H1 (cell line): ENCODE measurements around the gene CAPZA2. TPM values are rescaled to one million over a fixed set of nuclear protein-coding genes. Genes with fewer than 3 reads are reported as not detected.

Experiments
- CTCF ChIA-PET: fragments of 300-600 bp; sonication (Branson Sonifier 250); formaldehyde crosslinking; loops from one replicate; lab custom pipeline; 2021; ENCODE audit not compliant: partially characterized antibody; lab: Charles Lee
- POLR2A ChIA-PET: fragments of 300-600 bp; sonication (Branson Sonifier 250); formaldehyde crosslinking; loops from one replicate; lab custom pipeline; 2021; ENCODE audit warnings: inconsistent platforms; ENCODE audit not compliant: partially characterized antibody; lab: Charles Lee
- DNase-seq, 2 experiments: peaks; one replicate each; pipeline versions ENCODE4 v3.0.0 to v3.0.0-alpha.2; 2010 to 2022; ENCODE audit warnings: low spot score in 2 of 2, low read depth in 1 of 2, mixed read lengths in 1 of 2
- FAIRE-seq: peaks from 2 replicates; lab custom pipeline; 2011; peaks lifted over from hg19 to GRCh38; lab: Jason Lieb, UNC
- H2AFZ ChIP-seq: 2 replicates; pipeline ENCODE4 v1.8.1; 2012; ENCODE audit warnings: low read length, inconsistent platforms
- H2AK5ac ChIP-seq: 2 replicates; pipeline ENCODE4 v1.6.1; 2013; ENCODE audit warnings: low read depth, low read length
- H2BK120ac ChIP-seq: replicated peaks from 2 replicates; pipeline ENCODE3; 2013; ENCODE audit warnings: low read depth, low read length, inconsistent platforms
- H2BK12ac ChIP-seq: 2 replicates; pipeline ENCODE4 v1.6.1; 2013; ENCODE audit warnings: low read depth, low read length
- H2BK15ac ChIP-seq: 2 replicates; pipeline ENCODE4 v1.6.1; 2013; ENCODE audit warnings: low read length
- H2BK20ac ChIP-seq: 2 replicates; pipeline ENCODE4 v1.6.1; 2013; ENCODE audit warnings: low read length
- H2BK5ac ChIP-seq: 2 replicates; pipeline ENCODE4 v1.6.1; 2013; ENCODE audit warnings: low read depth, low read length
- H3K14ac ChIP-seq: 2 replicates; pipeline ENCODE4 v1.6.1; 2013; ENCODE audit warnings: inconsistent platforms; ENCODE audit not compliant: insufficient read length
- H3K18ac ChIP-seq: 2 replicates; pipeline ENCODE4 v1.6.1; 2013; ENCODE audit warnings: low read length; ENCODE audit errors: extremely low read depth
- H3K23ac ChIP-seq: 2 replicates; pipeline ENCODE4 v1.6.1; 2013; ENCODE audit warnings: inconsistent platforms; ENCODE audit not compliant: insufficient read length
- H3K23me2 ChIP-seq: 2 replicates; pipeline ENCODE4 v1.6.1; 2013; ENCODE audit warnings: low read depth, low read length
- H3K27ac ChIP-seq: 2 replicates; pipeline ENCODE4 v1.6.1; 2011; ENCODE audit warnings: low read depth, low read length, inconsistent platforms
- H3K27me3 ChIP-seq, 4 experiments: replicated peaks in 1 of 4; 1 replicate in 1 of 4; 2 replicates in 3 of 4; pipeline versions ENCODE4 v1.6.1 to v1.8.1; 2011 to 2013; ENCODE audit warnings: low read length in 3 of 4, mild to moderate bottlenecking in 3 of 4, inconsistent platforms in 2 of 4, mixed read lengths in 2 of 4, moderate library complexity in 1 of 4; ENCODE audit not compliant: control insufficient read depth in 3 of 4, insufficient read depth in 3 of 4; ENCODE audit errors: extremely low read depth in 1 of 4
- H3K36me3 ChIP-seq, 4 experiments: 2 replicates each; pipeline versions ENCODE4 v1.6.1 to v1.8.1; 2011 to 2013; ENCODE audit warnings: mild to moderate bottlenecking in 4 of 4, low read length in 3 of 4, moderate library complexity in 2 of 4, control low read depth in 1 of 4, inconsistent platforms in 1 of 4; ENCODE audit not compliant: insufficient read depth in 4 of 4, control insufficient read depth in 2 of 4
- H3K4ac ChIP-seq: replicated peaks from 2 replicates; pipeline ENCODE3; 2013; ENCODE audit warnings: low read length, low read depth, mixed read lengths, inconsistent platforms; ENCODE audit not compliant: insufficient read length
- H3K4me1 ChIP-seq, 4 experiments: replicated peaks in 1 of 4; 1 replicate in 1 of 4; 2 replicates in 3 of 4; pipeline versions ENCODE4 v1.6.1 to v1.8.1; 2011 to 2013; ENCODE audit warnings: low read length in 3 of 4, inconsistent platforms in 2 of 4, mixed read lengths in 1 of 4; ENCODE audit not compliant: insufficient read depth in 4 of 4, control insufficient read depth in 3 of 4
- H3K4me2 ChIP-seq, 2 experiments: 2 replicates each; pipeline versions ENCODE4 v1.6.1 to v1.8.1; 2011 to 2013; ENCODE audit warnings: low read depth in 2 of 2, low read length in 2 of 2, control low read depth in 1 of 2, inconsistent platforms in 1 of 2, mild to moderate bottlenecking in 1 of 2; ENCODE audit not compliant: insufficient read depth in 1 of 2
- H3K4me3 ChIP-seq, 4 experiments: fragments of 200-600, 300-600 bp in 1 of 4; sonication (generic), shearing (Covaris generic), sonication (Bioruptor Twin) in 1 of 4; 2 replicates each; pipeline versions ENCODE4 v1.5.1 to v1.8.1; 2011 to 2016; ENCODE audit warnings: low read length in 4 of 4, low read depth in 3 of 4, control low read depth in 2 of 4, inconsistent platforms in 2 of 4, mild to moderate bottlenecking in 2 of 4, mixed read lengths in 1 of 4, moderate library complexity in 1 of 4; ENCODE audit not compliant: insufficient read depth in 2 of 4; ENCODE audit errors: extremely low read depth in 1 of 4
- H3K56ac ChIP-seq: replicated peaks from 2 replicates; pipeline ENCODE3; 2013; ENCODE audit warnings: low read depth, mild to moderate bottlenecking, mixed read lengths, low read length, inconsistent platforms; ENCODE audit not compliant: insufficient read length
- H3K79me1 ChIP-seq: 2 replicates; pipeline ENCODE4 v1.6.1; 2013; ENCODE audit warnings: low read depth, low read length, control low read depth
- H3K79me2 ChIP-seq, 2 experiments: 2 replicates each; pipeline versions ENCODE4 v1.6.1 to v1.8.1; 2012 to 2013; ENCODE audit warnings: low read length in 2 of 2, mild to moderate bottlenecking in 2 of 2, inconsistent platforms in 1 of 2; ENCODE audit not compliant: insufficient read depth in 2 of 2, control insufficient read depth in 1 of 2
- H3K9ac ChIP-seq, 4 experiments: replicated peaks in 1 of 4; 1 replicate in 1 of 4; 2 replicates in 3 of 4; pipeline versions ENCODE4 v1.6.1 to v1.8.1; 2011 to 2013; ENCODE audit warnings: low read depth in 3 of 4, low read length in 3 of 4, control low read depth in 2 of 4, mild to moderate bottlenecking in 2 of 4, moderate library complexity in 2 of 4, inconsistent platforms in 1 of 4; ENCODE audit errors: extremely low read depth in 1 of 4
- H3K9me3 ChIP-seq, 2 experiments: 2 replicates each; pipeline versions ENCODE4 v1.6.1 to v1.8.1; 2012 to 2013; ENCODE audit warnings: mild to moderate bottlenecking in 2 of 2, moderate library complexity in 2 of 2, control low read depth in 1 of 2, inconsistent platforms in 1 of 2, low read depth in 1 of 2, low read length in 1 of 2, mixed read lengths in 1 of 2; ENCODE audit not compliant: insufficient read depth in 2 of 2
- H4K20me1 ChIP-seq, 2 experiments: replicated peaks in 1 of 2; 2 replicates each; pipeline versions ENCODE3 to v1.8.1; 2011 to 2013; ENCODE audit warnings: inconsistent platforms in 2 of 2, low read length in 2 of 2, mild to moderate bottlenecking in 1 of 2; ENCODE audit not compliant: insufficient read depth in 2 of 2, control insufficient read depth in 1 of 2
- H4K5ac ChIP-seq: 2 replicates; pipeline ENCODE4 v1.6.1; 2013; ENCODE audit warnings: low read length, low read depth, mixed read lengths, inconsistent platforms; ENCODE audit not compliant: insufficient read length
- H4K8ac ChIP-seq: 2 replicates; pipeline ENCODE4 v1.8.0; 2013; ENCODE audit warnings: mild to moderate bottlenecking, moderate library complexity, low read length, inconsistent platforms; ENCODE audit not compliant: insufficient read depth; ENCODE audit errors: extremely low read depth
- H4K91ac ChIP-seq: replicated peaks from 2 replicates; pipeline ENCODE3; 2013; ENCODE audit warnings: low read length, mixed read lengths, inconsistent platforms; ENCODE audit not compliant: insufficient read length
- BCL11A ChIP-seq, 2 experiments: IDR thresholded peaks; one replicate each; pipeline ENCODE4 v1.6.1; 2011; ENCODE audit warnings: low read depth in 2 of 2, low read length in 2 of 2, mild to moderate bottlenecking in 2 of 2
- CHD2 ChIP-seq: IDR thresholded peaks from 2 replicates; pipeline ENCODE4 v1.6.1; 2012; ENCODE audit warnings: low read length, improper control_type of control experiment
- GTF2F1 ChIP-seq: IDR thresholded peaks from 2 replicates; pipeline ENCODE4 v1.6.1; 2012; ENCODE audit warnings: low read depth, low read length, improper control_type of control experiment, borderline replicate concordance
- JUN ChIP-seq: IDR thresholded peaks from 2 replicates; pipeline ENCODE4 v1.6.1; 2011; ENCODE audit warnings: low read depth, mild to moderate bottlenecking, improper control_type of control experiment, low read length
- JUND ChIP-seq: IDR thresholded peaks from 2 replicates; pipeline ENCODE4 v1.6.1; 2011; ENCODE audit warnings: mild to moderate bottlenecking, improper control_type of control experiment, low read length
- NANOG ChIP-seq: IDR thresholded peaks from 2 replicates; pipeline ENCODE4 v1.6.1; 2011; ENCODE audit warnings: low read length, low read depth, mild to moderate bottlenecking, inconsistent platforms; ENCODE audit not compliant: insufficient read depth, poor library complexity, severe bottlenecking
- NRF1 ChIP-seq: IDR thresholded peaks from 2 replicates; pipeline ENCODE4 v1.6.1; 2011; ENCODE audit warnings: mild to moderate bottlenecking, low read depth, low read length, improper control_type of control experiment
- POLR2A ChIP-seq, 2 experiments: IDR thresholded peaks; 1 replicate in 1 of 2; 2 replicates in 1 of 2; pipeline ENCODE4 v1.6.1; 2011; ENCODE audit warnings: low read depth in 2 of 2, low read length in 2 of 2, mild to moderate bottlenecking in 2 of 2; ENCODE audit errors: control extremely low read depth in 1 of 2
- RFX5 ChIP-seq: IDR thresholded peaks from 2 replicates; pipeline ENCODE4 v1.6.1; 2011; ENCODE audit warnings: low read depth, low read length, improper control_type of control experiment, borderline replicate concordance
- SAP30 ChIP-seq: fragments of 300-600 bp; sonication (generic); IDR thresholded peaks from 2 replicates; pipeline ENCODE4 v1.7.1; 2012; ENCODE audit warnings: low read length, moderate library complexity, mild to moderate bottlenecking, inconsistent platforms; ENCODE audit not compliant: insufficient read depth, insufficient replicate concordance
- SIRT6 ChIP-seq: IDR thresholded peaks from one replicate; pipeline ENCODE4 v1.7.1; 2012; ENCODE audit warnings: low read length, inconsistent platforms
- TAF7 ChIP-seq: optimal IDR thresholded peaks from 2 replicates; pipeline ENCODE3; 2011; ENCODE audit warnings: low read depth, mild to moderate bottlenecking, inconsistent platforms, low read length, moderate library complexity, borderline replicate concordance
- polyA plus RNA-seq, 7 experiments: library from polyadenylated mRNA; depleted of rRNA in 3 of 7; stranded (reverse) in 5 of 7; unstranded in 2 of 7; fragments of >200 nt in 5 of 7; fragments of 200-250 nt in 2 of 7; gene quantifications; 1 replicate in 5 of 7; 2 replicates in 1 of 7; 4 replicates in 1 of 7; pipeline versions ENCODE4 v1.2.1 to v1.2.3, GENCODE V29; 2011 to 2013; ENCODE audit warnings: missing spikeins in 2 of 7, mixed read lengths in 2 of 7
- total RNA-seq: library from RNA; stranded (reverse); fragmentation: NEBNext Ultra II Directional; extraction: Animal tissue kit (Norgen Biotek cat#: 25700); gene quantifications from 2 replicates; pipeline ENCODE4 v1.2.1, GENCODE V29; 2021

Gene CAPZA2
- total and polyA plus RNA-seq, 2 of the 8 experiments (the other 6 are each of a cell fraction or from before 2014, with no cell fraction given) = 33.2 to 145 TPM

DNA sequence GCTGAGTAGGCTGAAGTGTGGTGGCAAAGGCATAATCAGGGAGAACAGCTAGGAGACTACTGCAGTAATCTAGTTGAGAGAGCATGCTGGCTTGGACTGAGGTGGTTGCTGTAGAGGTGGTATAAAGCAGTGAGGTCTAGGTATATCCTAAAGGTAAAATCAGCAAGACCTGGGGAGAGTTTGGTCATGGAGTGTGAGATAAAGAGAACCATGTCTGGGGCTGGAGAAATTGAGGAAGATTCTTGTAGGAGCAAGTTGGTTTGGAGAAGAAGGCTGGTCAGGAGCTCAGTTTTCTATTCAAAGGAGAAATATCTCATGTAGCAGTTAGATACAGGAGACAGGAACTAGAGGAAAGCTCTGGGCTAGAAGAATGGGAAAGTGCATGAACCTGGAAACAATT, 58.0 kb downstream of the CAPZA2 start:
- Histone ChIP-seq H3K9me3 (no peaks in the 10 kb centered on the region), H2BK120ac (no peak overlapping the region), H3K36me3 (peaks cover 0 to 41% (median 10%) of the 10 kb centered on the region in 4 experiments; a peak in 6 of 8 replicates), H2BK5ac (no peak overlapping the region), H2AFZ (no peak overlapping the region), H3K14ac (no peak overlapping the region), H3K4ac (no peak overlapping the region), H3K18ac (no peak overlapping the region), H4K5ac (no peak overlapping the region), H3K9ac (no peak overlapping the region), H3K4me2 (no peak overlapping the region), H3K79me1 (no peaks in the 10 kb centered on the region), H2AK5ac (no peak overlapping the region), H2BK20ac (no peak overlapping the region), H3K27me3 (no peaks in the 10 kb centered on the region), H3K23ac (no peak overlapping the region), H3K4me3 (no peak overlapping the region), H4K20me1 (no peaks in the 10 kb centered on the region), H3K27ac (no peak overlapping the region), H3K23me2 (peaks cover 2% of the 10 kb centered on the region; the same call in 1 of the 2 replicates), H3K56ac (no peak overlapping the region), H4K8ac (no peak overlapping the region), H2BK12ac (no peak overlapping the region), H3K79me2 (no peaks in the 10 kb centered on the region), H4K91ac (no peak overlapping the region), H3K4me1 (no peaks in the 10 kb centered on the region), H2BK15ac (no peak overlapping the region)
- DNase-seq (no peak), FAIRE-seq (no peak)
- POLR2A ChIA-PET = interaction anchor here (1.2 to 1.6 kb wide), 3 partner anchors 9 to 33 kb away, joined by 3 to 6 read pairs (median 5); partner anchors contain the start of gene ST7
- TF ChIP-seq NANOG (no peak), POLR2A (IDR thresholded peaks at IDR 0.05; ENCODE audit: control extremely low read depth in 1 of 2, low read depth in 2 of 2, low read length in 2 of 2) (no peak), BCL11A (IDR thresholded peaks at IDR 0.05; ENCODE audit: low read depth in 2 of 2, low read length in 2 of 2) (no peak), JUND (no peak), TAF7 (no peak), CHD2 (no peak), GTF2F1 (no peak), JUN (no peak), SAP30 (no peak), RFX5 (no peak), NRF1 (no peak), SIRT6 (no peak)
- CTCF ChIA-PET = interaction anchor here (1.1 to 1.7 kb wide), 4 partner anchors 10 to 207 kb away, joined by 3 to 9 read pairs (median 4); no protein-coding TSS in a partner anchor
